HL-60 (cell line): Measurements from ENCODE around the gene SPAG7.

Source experiments
- DNase-seq, 2 experiments: peaks; one replicate each; pipeline ENCODE4 v3.0.0-alpha.2; 2010 to 2020; ENCODE audit warnings: low read depth in 1 of 2, low spot score in 1 of 2
- H3K27ac ChIP-seq: fragments of 250-450 bp; sonication (Bioruptor Pico); replicated peaks from 2 replicates; pipeline ENCODE4 v1.5.1; 2020; ENCODE audit warnings: mild to moderate bottlenecking, moderate library complexity
- H3K27me3 ChIP-seq: fragments of 250-450 bp; sonication (Bioruptor Pico); 2 replicates; pipeline ENCODE4 v1.5.1; 2021; ENCODE audit warnings: mild to moderate bottlenecking, moderate library complexity; ENCODE audit not compliant: insufficient read depth, poor library complexity, severe bottlenecking
- H3K4me3 ChIP-seq: replicated peaks from 2 replicates; pipeline ENCODE4 v1.5.1; 2011; ENCODE audit warnings: mild to moderate bottlenecking, control low read depth, low read length; ENCODE audit not compliant: insufficient read depth
- GABPA ChIP-seq: IDR thresholded peaks from 2 replicates; pipeline ENCODE4 v1.6.1; 2012; ENCODE audit warnings: low read depth
- POLR2AphosphoS5 ChIP-seq: IDR thresholded peaks from 2 replicates; pipeline ENCODE4 v1.6.1; 2012; ENCODE audit warnings: low read depth
- SPI1 ChIP-seq: IDR thresholded peaks from 2 replicates; pipeline ENCODE4 v1.6.1; 2012; ENCODE audit warnings: low read depth, mild to moderate bottlenecking, borderline replicate concordance
- TF ChIP-seq, protein P1 (sequence below): IDR thresholded peaks from one replicate; pipeline ENCODE4 v1.5.1; 2011; ENCODE audit warnings: low read length, control low read depth, inconsistent platforms; ENCODE audit not compliant: insufficient read depth
- TF ChIP-seq, protein P2 (sequence below): IDR thresholded peaks from 2 replicates; pipeline ENCODE4 v1.6.1; 2012; ENCODE audit warnings: low read depth; ENCODE audit not compliant: insufficient replicate concordance

SPAG7 gene

DNA sequence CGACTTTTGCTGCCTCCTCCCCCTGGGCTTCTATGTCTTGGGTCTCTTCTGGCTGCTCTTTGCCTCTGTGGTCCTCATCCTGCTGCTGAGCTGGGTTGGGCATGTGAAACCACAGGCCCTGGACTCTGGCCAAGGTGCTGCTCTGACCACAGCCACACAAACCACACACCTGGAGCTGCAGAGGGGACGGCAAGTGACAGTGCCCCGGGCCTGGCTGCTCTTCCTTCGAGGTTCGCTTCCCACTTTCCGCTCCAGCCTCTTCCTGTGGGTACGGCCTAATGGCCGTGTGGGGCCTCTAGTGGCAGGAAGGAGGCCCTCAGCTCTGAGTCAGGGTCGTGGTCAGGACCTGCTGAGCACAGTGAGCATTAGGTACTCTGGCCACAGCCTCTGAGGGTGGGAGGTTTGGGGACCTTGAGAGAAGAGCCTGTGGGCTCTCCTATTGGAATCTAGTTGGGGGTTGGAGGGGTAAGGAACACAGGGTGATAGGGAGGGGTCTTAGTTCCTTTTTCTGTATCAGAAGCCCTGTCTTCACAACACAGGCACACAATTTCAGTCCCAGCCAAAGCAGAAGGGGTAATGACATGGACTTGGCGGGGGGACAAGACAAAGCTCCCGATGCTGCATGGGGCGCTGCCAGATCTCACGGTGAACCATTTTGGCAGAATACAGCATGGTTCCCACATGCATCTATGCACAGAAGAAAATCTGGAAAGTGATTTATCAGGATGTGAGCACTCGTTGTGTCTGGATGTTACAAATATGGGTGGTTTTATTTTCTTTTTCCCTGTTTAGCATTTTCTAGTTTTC lies 33.2 kb downstream of the SPAG7 start:
- Histone ChIP-seq H3K27ac (no peak overlapping the region; the same call in 1 of the 2 replicates), H3K4me3 (no peak overlapping the region), H3K27me3 (no peaks in the 10 kb centered on the region)
- DNase-seq = peak in 1 of 2 experiments; percentile 57
- TF ChIP-seq SPI1 (no peak), GABPA (no peak), POLR2AphosphoS5 (peak; percentile 63)
- TF ChIP-seq, protein P1, sequence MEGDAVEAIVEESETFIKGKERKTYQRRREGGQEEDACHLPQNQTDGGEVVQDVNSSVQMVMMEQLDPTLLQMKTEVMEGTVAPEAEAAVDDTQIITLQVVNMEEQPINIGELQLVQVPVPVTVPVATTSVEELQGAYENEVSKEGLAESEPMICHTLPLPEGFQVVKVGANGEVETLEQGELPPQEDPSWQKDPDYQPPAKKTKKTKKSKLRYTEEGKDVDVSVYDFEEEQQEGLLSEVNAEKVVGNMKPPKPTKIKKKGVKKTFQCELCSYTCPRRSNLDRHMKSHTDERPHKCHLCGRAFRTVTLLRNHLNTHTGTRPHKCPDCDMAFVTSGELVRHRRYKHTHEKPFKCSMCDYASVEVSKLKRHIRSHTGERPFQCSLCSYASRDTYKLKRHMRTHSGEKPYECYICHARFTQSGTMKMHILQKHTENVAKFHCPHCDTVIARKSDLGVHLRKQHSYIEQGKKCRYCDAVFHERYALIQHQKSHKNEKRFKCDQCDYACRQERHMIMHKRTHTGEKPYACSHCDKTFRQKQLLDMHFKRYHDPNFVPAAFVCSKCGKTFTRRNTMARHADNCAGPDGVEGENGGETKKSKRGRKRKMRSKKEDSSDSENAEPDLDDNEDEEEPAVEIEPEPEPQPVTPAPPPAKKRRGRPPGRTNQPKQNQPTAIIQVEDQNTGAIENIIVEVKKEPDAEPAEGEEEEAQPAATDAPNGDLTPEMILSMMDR = no peak
- TF ChIP-seq, protein P2, sequence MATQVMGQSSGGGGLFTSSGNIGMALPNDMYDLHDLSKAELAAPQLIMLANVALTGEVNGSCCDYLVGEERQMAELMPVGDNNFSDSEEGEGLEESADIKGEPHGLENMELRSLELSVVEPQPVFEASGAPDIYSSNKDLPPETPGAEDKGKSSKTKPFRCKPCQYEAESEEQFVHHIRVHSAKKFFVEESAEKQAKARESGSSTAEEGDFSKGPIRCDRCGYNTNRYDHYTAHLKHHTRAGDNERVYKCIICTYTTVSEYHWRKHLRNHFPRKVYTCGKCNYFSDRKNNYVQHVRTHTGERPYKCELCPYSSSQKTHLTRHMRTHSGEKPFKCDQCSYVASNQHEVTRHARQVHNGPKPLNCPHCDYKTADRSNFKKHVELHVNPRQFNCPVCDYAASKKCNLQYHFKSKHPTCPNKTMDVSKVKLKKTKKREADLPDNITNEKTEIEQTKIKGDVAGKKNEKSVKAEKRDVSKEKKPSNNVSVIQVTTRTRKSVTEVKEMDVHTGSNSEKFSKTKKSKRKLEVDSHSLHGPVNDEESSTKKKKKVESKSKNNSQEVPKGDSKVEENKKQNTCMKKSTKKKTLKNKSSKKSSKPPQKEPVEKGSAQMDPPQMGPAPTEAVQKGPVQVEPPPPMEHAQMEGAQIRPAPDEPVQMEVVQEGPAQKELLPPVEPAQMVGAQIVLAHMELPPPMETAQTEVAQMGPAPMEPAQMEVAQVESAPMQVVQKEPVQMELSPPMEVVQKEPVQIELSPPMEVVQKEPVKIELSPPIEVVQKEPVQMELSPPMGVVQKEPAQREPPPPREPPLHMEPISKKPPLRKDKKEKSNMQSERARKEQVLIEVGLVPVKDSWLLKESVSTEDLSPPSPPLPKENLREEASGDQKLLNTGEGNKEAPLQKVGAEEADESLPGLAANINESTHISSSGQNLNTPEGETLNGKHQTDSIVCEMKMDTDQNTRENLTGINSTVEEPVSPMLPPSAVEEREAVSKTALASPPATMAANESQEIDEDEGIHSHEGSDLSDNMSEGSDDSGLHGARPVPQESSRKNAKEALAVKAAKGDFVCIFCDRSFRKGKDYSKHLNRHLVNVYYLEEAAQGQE = no peak

DNA sequence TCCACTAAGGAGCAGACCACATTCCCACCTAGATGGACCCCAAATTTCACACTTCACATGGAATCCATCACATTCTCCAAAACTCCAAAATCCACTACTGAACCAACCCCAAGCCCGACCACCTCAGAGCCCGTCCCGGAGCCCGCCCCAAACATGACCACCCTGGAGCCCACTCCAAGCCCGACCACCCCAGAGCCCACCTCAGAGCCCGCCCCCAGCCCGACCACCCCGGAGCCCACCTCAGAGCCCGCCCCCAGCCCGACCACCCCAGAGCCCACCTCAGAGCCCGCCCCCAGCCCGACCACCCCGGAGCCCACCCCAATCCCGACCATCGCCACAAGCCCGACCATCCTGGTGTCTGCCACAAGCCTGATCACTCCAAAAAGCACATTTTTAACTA lies 34.0 kb downstream of the SPAG7 start:
- H3K4me3 ChIP-seq = no peak overlapping the region
- H3K27ac ChIP-seq = no peak overlapping the region
- H3K27me3 ChIP-seq = no peaks in the 10 kb centered on the region
- TF ChIP-seq SPI1 = no peak
- no peak for TF ChIP-seq GABPA
- TF ChIP-seq, protein P2 = no peak
- no peak for TF ChIP-seq POLR2AphosphoS5
- TF ChIP-seq, protein P1 = no peak
- DNase-seq = no peak

DNA sequence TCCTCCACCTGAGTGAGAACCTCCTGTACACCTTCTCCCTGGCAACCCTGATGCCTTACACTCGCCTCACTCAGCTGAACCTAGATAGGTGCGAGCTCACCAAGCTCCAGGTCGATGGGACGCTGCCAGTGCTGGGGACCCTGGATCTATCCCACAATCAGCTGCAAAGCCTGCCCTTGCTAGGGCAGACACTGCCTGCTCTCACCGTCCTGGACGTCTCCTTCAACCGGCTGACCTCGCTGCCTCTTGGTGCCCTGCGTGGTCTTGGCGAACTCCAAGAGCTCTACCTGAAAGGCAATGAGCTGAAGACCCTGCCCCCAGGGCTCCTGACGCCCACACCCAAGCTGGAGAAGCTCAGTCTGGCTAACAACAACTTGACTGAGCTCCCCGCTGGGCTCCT lies 34.9 kb downstream of the SPAG7 start:
- TF ChIP-seq SPI1 (no peak), GABPA (no peak)
- no peak overlapping the region for H3K4me3 ChIP-seq
- DNase-seq = no peak
- no peaks in the 10 kb centered on the region for H3K27me3 ChIP-seq
- no peak overlapping the region for H3K27ac ChIP-seq

DNA sequence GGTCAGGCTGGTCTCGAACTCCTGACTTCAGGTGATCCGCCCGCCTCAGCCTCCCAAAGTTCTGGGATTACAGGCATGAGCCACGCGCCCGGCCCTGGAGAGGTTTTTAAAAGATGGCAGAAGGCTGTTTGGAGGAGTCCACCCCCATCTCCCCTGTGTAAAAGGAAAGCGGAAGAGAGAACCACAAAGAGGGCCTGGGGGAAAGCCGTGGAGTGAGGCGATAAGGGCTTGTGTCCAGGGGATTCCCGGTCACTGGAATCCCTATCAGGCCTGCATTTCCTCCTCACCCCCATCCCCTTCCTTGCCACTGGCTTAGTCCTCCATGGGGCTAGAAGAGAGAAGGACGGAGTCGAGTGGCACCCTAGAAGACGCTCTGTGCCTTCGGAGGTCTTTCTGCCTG lies 35.7 kb downstream of the SPAG7 start, which contains the start of gene GP1BA:
Gene GP1BA (plus strand): TSS at position 315 of the 400 bp plus-strand sequence. CDS start 328 bp downstream, outside the sequence.
- Histone ChIP-seq H3K27me3 (no peaks in the 10 kb centered on the region), H3K27ac (no peak within 1 kb of the TSS), H3K4me3 (no peak within 1 kb of the TSS)
- DNase-seq = no peak
- TF ChIP-seq SPI1 = 0 out of 2 replicates have a peak, but pooled peaks have one; percentile 13
- TF ChIP-seq GABPA = no peak
